ENCODE data around the gene IL4.

- TF ChIP-seq CTCF (IDR thresholded peaks at IDR 0.05; ENCODE audit: extremely low read depth in 1 of 2, insufficient read depth in 1 of 2, low read depth in 1 of 2, low read length in 2 of 2) = no peak
- TF ChIP-seq JUN (IDR thresholded peaks at IDR 0.05; ENCODE audit: borderline replicate concordance, insufficient read depth, insufficient read length, low read depth) = no peak
- no peak for TF ChIP-seq POLR2A (IDR thresholded peaks at IDR 0.05; ENCODE audit: low read depth, low read length)
- TF ChIP-seq POLR2AphosphoS5 (IDR thresholded peaks at IDR 0.05; ENCODE audit: insufficient read depth, low read depth, low read length) = no peak
- TF ChIP-seq GATA2 (IDR thresholded peaks at IDR 0.05; ENCODE audit: insufficient read depth, insufficient read length, low read depth, low read length) = no peak
These were observed 10.7 kb downstream of the IL4 start for GRCh38 chr5:132684491-132684890.
